Dermis blood vessel endothelial cell (primary cell): Measurements from ENCODE around the gene USPL1. TPM values are rescaled to one million over a fixed set of nuclear protein-coding genes. Genes with fewer than 3 reads are reported as not detected.
"Not testable (repeated sequence)": the region's sequence is repeated elsewhere in the genome, so short reads cannot be mapped to it uniquely, and the experiment has no call there.

ENCODE experiments used
- DNase-seq: peaks from one replicate; pipeline ENCODE4 v3.0.0; 2010
- total RNA-seq: library from RNA; depleted of rRNA; stranded (reverse); fragments of >200 nt; gene quantifications from 2 replicates; pipeline ENCODE4 v1.2.3, GENCODE V29; 2014

The USPL1 gene
- total RNA-seq, 1 donor from 2014 or later = 26.4 TPM

DNA sequence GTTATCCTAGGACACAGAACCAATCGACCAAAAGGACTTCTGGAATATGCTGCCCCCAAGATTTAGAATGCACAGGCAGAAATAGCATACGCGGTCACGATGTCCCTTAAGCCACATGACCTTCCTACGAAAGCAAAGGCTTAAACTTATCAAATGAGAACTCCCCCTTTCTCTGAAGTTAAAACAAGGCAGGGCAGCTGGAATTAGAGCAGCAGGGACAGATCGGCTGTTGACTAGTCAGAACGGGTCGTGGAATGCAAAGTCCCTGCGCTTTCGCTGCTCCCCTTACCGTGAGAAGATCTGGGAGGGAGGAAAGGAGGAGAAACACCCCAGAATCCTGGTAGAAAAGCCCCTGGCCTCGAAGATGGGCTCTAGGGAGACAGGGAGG is 799 bp upstream of the USPL1 start:
- peak; percentile 94 for DNase-seq

DNA sequence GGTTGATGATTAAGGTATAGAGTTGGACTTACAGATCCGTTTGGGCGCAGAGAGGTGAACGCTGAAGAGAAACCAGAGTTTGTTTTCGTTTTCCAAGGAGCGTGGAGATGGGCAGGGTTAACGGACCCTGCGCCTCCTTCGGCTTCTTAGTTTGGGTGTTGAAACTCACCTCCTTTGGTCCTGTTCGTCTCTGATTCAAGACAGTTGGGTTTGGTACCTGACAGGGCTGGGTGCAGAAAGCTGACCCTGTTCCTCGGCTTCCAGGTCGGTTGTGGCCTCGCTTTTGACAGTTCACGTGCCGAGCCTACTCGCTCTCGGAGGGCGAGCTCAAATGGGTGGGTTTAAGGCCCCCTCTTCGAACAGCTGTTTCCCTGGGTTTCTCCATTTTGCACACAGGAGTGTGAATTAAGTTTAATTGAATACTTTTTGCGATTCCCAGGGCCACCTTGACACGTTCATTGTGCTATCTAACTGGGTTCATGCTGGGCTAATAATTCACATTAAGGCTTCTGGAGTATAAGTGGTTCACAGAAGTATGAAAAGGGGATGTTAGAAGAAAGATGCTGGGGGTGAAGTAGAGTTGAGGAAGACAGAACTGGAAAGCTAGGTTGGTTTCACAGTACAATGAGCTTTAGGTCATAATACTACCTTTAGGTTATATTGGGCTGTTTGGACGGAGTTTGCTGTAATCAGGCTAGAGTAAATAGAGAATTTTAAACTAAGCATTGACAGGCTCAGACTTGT is 638 bp downstream of the USPL1 start:
- DNase-seq = peak; percentile 36

DNA sequence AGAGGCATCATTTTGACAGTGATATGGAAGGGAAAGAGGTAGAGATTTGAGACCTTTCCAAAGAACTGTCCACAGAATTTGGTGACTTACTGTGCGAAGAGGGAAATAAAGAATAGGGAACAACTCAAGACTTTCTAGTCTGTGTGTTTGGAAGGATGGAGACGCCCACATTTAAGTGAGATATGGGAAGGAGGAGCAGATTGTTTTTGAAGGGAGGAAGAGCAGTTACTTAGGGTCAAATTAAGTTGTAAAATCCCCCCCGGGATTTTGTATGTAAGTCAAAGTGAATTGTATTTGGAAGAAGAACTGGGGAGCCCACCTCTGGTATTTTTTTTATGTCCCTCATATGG is 1.2 kb downstream of the USPL1 start:
- no peak for DNase-seq

DNA sequence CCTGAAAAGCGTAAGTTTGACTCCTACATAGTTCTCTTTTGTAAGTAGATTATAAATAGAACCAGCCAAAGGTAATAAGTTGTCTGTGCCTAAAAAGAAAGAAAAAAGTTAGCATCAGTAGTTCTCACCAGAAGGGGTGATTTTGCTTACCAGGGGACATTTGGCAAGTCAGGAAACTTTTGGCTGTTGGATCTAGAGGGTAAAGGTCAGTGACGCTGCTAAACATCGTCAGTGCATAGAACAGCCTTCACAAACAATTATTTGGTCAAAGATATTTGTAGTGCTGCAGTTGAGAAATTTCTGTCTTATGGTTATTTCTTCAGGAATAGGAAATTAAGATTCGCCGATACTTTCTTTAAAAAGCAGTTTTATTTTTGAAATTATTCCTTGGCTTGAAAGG is 2.0 kb downstream of the USPL1 start:
- DNase-seq = no peak

DNA sequence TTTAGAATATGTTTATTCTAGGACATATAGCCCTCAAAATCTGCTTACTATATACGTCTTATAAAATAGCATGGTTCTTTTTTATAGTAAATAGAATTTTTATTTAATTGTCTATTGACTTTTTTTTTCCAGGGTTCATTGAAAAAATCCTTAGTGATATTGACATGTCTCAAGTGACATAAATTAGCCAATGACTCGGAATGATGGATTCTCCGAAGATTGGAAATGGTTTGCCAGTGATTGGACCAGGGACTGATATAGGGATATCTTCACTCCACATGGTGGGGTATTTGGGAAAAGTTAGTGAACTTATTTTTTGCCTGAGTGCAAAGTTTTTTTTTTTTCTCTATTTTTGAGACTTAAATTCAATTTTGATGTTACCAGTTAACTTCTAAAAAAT is 3.2 kb downstream of the USPL1 start:
- no peak for DNase-seq

DNA sequence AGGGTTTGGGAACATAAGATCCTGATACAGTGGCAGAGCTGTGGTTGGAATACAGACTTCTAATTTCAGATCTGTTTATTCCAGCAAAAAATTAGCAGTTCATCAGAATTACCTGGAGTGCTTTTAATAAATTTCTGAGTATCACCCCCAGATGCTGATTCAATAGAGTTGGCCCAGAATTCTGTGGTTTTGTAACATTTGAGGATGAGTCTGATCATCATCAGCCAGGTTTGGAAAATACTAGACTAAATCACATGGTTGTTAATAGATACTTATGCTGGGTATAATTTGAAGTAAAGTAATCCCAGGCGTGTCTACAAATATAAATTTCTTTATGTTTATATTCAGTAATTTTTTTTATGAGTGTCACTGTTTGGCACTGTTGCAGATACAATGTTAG is 4.8 kb downstream of the USPL1 start:
- DNase-seq = no peak

DNA sequence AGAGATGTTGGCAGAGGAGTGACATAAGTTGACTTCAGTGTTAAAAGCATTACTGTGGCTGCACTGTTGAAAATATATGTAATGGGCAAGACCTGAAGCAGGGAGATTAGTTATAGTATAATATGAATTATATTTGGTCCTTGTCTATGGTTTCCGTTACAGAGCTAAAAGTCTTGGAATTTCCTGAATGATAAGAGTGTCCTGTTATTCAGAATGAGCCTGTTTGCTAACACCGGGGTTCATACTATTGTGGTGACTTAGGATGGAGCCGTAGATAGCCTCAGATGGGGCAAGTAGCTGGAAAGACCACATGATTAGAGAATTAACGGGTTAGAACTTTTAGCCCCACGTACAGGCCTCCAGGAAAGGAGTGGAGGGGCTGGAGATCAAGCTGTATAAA is 5.7 kb downstream of the USPL1 start:
- peak; percentile 62 for DNase-seq

DNA sequence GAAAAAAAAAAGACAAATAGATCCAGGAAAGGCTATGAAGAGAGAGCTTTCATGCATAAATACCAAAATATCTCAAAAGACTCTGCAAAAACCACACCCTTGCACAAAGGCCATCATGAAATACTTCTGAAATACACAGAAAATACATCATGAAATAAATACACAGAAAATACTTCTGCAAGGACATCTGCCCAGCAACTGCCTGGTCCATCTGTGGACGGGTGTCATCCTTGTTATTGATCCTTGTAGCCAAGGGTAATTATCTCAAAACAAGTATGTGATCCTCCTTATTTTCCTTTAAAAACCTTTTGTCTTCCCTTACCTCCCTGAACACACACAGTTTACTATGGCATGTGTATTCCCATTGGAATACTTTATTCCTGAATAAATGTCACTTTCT is 6.9 kb downstream of the USPL1 start:
- DNase-seq = no peak

DNA sequence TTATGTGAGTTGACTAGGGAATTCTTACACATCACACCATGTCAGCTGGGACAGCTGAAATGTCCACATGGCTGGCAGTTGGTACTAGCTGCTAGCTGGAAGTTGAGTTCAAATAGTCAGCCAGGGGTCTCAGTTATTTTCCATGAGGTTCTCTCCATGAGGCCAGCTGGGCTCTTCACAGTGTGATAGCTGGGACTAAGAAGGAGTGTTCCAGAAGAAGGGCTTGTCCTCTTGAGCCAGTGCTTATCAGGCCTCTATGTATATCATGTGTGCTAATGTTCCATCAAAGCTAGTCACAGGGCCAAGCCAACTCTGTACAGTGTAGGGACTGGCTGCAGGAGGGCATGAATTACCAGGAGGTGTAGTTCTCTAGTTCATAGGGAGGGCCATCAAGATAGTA is 11.8 kb downstream of the USPL1 start:
- no peak for DNase-seq

DNA sequence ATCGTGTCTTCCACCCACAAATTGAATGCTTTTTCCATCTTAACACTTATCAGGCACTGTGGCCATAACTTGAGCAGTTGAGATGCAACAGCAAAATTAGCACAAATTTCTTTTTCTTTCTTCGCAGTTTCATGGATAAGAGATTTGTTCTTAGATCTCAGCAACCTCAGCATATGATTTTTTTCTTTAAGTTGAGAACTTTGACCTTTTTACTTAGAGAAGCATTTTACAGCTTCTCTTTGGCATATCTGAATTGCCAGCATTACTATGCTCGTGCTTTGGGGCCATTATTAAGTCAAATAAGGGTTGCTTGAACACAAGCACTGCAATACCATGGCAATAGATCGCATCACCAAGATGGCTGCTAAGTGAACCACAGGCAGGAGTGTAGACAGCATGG is 16.1 kb downstream of the USPL1 start:
- DNase-seq = no peak

DNA sequence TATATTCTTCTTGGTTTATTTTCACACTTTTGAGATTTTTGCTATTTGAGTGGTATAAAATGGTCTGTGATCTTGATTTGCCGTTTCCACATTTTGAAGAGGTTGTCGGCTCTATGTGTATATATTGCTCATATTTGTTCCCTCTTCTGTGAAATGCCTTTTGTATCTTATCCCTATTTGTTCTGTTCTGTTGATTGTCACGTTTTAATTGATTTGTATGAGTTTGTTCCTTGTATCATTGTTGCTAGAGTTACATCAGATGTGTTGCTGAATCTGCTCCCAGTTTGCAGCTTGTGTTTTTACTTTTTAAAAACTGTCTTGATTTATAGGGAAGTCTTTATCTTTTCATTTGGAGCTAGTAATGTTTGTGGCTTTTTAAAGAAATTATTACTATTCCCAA is 17.1 kb downstream of the USPL1 start:
- DNase-seq = no peak

DNA sequence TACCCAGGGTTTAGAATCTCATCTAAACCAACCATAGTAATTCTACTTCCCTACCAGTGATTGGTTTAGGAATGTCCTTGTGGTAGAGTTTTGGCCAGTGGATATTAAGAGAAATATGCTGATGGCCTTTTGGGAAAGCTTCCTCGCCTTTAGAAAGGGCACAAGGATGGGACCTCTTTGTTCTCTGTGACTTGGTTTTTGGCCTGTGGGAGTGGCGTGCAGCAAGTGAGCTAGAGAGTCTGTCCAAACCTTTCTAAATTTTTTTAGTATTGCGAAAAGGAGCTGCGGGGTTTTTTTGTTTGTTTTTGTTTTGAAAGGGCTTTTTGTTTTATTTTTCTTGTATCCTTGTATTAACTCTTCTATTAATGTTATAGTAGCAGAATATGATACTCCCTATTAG is 20.6 kb downstream of the USPL1 start:
- DNase-seq = no peak

DNA sequence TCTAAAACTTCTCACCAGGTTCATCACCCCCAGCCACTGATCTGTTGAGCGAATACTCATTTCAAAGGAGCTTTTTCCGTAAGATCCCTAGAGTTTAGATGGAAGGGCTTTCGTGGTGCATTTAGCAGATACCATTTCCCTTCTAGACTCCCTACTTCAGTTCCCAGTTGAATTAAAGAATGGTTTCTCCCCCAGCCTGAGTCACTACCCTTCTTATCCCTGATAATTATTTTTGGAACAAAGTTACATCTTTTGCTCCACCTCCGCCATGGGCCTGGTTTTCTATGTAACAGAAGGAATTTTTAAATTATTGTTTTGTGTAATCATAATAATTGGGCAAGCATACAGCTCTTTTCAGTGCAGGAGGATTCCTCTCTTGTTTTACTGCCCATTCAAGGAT is 22.0 kb downstream of the USPL1 start:
- no peak for DNase-seq

DNA sequence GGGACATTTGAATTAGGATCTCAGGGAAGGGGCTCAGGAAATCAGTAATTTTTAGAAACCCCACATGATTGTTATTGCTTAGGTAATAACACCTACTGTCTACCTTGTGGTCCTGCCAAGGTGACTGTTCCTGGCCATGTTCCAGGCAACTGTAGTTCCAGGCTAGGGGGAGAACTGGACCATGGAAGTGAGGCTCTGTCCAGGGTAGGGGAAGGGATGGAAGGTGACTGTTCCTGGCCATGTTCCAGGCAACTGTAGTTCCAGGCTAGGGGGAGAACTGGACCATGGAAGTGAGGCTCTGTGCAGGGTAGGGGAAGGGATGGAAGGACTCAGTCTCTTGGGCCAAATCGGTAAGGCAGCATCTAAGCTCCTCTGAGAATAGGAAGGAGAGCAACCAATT is 23.5 kb downstream of the USPL1 start:
- DNase-seq = not testable (repeated sequence)

DNA sequence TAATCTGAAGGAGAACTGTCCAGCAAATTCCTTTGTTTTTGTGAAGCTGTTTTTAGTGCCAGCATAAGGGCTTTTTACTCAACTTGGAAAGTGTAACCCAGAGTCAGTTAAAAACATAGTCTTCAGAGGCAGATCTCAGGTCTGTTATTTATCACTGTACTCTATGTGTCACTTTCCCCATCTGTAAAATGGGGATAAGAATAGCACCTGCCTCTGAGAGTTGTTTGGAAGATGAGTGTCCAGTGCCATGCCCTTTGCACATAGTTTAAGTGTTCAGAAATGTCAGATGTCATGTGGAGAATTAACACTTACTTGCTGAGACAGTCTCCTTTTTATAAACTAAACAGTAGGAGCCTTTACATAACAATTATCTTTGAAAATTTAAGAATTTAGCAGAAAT is 27.9 kb downstream of the USPL1 start:
- DNase-seq = no peak

DNA sequence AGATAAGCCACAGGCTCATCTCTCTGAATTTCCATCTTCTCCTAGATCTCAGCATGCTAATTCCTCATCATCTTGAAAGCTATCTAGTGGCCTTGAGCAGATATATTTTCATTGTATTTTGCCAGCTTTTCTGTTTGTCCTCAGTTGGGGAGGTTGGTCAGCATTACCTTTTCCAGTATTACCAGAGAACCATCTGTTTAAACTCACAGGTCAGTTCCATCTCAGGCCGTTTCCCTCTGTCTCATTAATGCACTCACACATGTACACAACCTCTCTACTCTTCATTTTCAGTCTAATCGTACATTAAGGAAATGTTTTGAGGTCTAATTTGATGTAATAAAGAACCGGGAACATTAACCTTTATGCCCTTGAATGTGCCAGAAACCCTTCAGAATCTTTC is 29.7 kb downstream of the USPL1 start:
- DNase-seq = no peak

DNA sequence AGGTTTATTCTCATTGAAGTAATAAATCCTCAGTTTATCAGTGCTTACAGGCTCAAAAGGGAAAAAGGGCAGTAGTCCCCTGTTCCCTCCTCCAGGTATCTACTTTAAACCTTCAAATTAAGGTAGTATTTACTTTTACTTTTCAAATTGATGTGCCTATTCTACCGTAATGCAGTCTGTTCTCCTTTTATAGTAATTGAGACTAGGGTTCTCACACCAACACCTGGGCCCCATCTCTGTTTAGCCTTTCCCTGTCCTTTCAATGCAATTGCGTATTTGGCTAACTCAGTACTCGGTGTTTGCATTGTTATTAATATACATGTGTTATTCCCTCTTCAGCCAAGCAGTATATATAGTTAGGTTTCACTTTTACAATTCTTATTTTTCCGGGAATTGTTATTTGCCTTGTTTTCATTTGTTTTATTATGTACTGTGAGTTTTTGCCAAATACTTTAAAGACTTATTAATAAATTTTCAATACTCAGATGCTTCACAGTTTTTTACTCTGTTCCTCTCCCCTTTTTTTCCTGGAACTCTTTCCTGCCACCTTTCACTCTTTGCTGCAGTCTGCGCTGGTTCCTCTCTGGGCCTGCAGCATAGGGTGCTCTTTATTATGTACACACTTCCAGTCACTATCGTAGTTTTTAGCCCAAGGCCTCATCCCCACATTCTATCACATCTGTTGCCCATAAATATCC is 30.3 kb downstream of the USPL1 start:
- no peak for DNase-seq

DNA sequence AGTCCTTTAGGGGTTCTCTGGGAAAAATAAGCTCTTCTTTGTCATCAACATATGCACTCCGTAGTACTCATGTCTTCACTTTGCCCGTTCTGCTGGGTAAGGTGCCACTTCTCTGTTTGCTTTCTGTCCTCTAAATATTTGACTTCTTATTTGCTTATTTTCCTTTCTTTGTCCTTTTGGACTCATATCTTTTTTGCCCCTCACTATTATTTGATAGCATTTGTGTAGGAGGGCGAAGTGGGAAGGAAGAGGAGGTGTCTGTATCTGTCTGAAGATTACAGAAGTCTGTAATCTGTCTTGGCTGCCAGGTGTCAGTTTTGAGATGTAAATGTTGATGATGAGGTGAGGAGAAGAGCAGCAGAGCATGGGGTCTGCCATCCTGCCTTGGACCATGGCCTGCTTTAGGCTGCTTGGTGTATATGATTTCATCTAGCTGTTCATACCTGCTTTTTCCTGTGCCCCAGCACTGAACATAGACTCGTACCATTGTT is 30.8 kb downstream of the USPL1 start:
- DNase-seq = no peak

DNA sequence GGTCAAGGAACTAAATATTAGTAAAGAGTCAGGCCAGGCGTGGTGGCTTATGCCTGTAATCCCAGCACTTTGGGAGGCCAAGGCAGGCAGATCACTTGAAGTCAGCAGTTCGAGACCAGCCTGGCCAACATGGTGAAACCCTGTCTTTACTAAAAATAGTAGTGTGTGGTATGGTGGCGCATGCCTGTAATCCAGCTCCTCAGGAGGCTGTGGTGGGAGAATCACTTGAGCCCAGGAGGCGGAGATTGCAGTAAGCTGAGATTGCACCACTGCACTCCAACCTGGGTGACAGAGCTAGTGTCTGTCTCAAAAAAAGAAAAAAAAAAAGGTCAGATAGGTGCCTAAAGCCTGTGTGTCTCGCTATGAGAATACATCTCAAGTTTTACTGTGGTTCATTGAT is 33.9 kb downstream of the USPL1 start:
- DNase-seq = not testable (repeated sequence)

DNA sequence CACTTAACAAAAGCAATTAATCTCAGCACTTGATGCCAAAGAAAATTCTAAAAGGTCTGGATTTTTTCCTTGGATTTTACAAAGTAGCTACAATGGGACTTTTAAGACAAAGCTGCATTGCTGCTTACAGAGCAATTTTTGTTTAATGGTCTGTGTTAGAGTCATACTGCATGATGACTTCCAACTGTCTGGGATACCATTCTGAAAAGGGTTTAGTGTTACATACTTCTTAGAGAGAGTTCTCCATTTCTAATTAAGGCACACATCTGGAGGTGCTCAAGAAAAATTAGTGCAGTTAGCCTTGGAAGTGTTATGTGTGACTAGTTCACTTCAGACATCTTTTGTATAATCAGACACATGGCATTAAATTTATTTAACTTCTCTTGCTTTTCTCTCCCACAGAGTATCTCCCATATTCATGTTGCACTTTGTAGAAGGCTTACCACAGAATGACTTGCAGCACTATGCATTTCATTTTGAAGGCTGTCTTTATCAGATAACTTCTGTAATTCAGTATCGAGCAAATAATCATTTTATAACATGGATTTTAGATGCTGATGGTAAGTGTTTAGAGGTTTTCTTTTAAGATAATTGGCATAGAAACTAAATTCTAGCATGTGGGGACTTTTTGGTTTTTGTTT is 35.1 kb downstream of the USPL1 start:
- no peak for DNase-seq

DNA sequence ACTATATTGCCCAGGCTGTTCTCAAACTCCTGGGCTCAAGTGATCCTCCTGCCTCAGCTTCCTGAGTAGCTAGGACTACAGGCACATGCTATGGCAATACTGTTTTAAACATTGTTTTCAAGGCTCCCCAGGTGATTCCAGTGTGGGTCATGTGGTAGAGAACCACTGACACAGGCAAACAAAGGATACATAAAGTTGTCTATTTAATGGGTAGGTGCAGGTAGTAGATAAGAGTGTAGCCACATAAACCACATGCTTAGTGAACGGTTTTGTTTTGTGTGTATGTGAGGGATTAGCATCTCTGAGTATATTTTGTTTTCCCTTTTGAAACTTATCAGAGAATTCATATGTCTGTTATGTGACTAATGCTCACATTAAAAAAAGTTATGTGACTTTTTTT is 36.7 kb downstream of the USPL1 start:
- DNase-seq = no peak

DNA sequence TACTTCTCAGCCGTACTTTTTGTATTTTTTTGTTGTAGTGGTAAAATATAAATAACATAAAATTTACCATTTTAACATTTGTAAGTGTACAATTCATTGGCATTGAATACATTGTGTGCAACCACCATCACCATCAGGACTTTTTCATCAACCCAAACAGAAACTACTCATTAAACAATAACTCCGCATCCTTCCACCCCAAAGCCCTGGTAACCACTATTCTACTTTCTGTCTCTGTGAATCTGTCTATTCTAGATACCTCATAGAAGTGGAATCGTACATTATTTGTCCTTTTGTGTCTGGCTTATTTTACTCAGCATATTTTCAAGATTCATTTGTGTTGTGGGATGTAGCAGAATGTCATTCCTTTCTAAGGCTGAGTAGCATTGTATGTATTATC is 38.5 kb downstream of the USPL1 start:
- no peak for DNase-seq

DNA sequence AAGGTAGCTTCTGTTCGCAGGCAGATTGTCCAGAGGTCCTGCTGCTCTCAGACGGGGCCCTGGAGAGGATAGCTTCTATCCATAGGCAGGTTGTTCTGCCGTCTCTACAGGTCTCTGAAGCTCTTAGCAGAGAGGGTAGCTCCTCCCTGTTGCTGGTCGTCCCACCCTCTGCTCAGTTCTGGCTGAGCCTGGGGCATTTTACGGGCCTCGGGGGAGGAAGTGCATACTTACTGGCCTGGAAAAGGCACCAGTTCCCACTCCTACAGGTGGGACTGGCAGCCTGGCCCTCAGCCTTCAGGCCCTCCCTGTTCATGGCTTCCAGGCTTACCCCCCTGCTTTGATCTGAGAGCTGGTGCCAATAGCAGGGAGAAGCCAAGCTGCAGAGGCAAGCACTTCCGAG is 42.3 kb downstream of the USPL1 start:
- DNase-seq = no peak

DNA sequence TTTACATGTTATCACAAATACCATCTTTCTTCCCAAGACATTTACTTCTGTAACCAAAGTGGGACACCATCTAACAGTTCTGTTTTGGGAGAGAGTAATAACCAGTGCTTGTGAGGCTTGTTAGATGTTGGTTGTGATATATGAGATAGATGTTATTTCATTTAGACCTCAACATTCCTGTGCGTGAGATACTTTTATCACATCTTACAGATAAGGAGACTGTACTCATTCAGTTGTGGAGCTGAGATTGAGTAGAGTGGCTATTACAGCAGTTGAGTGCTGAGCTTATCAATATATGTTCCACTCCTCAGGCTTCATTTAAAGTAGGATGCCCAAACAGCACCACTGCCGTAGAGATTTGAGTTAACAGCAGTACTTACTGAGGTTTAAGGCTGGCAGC is 43.1 kb downstream of the USPL1 start:
- DNase-seq = no peak
